ENCODE measurements around the gene CLMP. TPM values are rescaled to one million over a fixed set of nuclear protein-coding genes. Genes with fewer than 3 reads are reported as not detected.

Gene CLMP
- total RNA-seq, 4 donors from 2014 or later, result 23.6 to 49.4 (median 38.0) TPM

DNA sequence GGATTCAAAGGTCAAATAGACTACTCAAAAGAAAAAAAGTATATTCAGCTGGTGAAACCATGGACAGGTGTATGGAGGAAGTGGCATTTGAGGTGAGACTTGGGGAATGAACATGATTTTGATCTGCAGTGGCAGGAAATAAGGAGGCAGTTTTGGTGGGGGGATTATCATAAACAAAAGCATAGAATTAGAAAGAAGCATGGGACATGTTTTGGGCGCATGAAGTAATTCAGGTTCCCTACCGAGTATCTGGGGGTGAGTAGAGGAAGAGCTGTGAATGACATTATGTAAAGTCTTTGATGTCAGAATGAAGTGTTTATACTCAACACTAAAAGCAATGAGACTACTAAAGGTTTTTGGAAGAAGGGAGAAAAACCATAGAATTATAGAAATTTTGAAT lies 3.1 kb downstream of the CLMP start:
- Histone ChIP-seq H3K4me3 (peak overlapping the region in 1 of 4 donors; percentile 51), H3K9me3 (no peaks in the 10 kb centered on the region), H3K27me3 (peaks cover 54% of the 10 kb centered on the region), H3K4me1 (peaks cover 1 to 29% (median 12%) of the 10 kb centered on the region in 4 donors), H3K27ac (peak overlapping the region; percentile 83 to 93 (median 86)), H3K36me3 (no peaks in the 10 kb centered on the region)
- in situ Hi-C loops (cut with MboI; ENCODE audit: low pct_ligation_motif_present in 1 of 4, low pct_unique_long_range_greater_than_20kb in 1 of 4, low sequenced_read_pairs in 3 of 4) (no loop called here), intact Hi-C loops (cut with DNase I; ENCODE audit: low total_unique reads) (no loop called here)
- DNase-seq, result no peak
- 75 to 82% methylated on average over 2 of the region's 2 CpGs for WGBS, 2 donors (ENCODE audit: low coverage in 1 of 2)
- TF ChIP-seq CTCF (IDR thresholded peaks at IDR 0.05) (no peak), POLR2AphosphoS5 (IDR thresholded peaks at IDR 0.05) (no peak), POLR2A (IDR thresholded peaks at IDR 0.05) (no peak)

GRCh38 chr11:123190518-123190917 lies 4.5 kb downstream of the CLMP start:
- H3K27ac ChIP-seq, result peak overlapping the region in 3 of 4 donors; percentile 65 to 93 (median 87)
- H3K9me3 ChIP-seq, result no peaks in the 10 kb centered on the region
- WGBS, 2 donors (ENCODE audit: low coverage in 1 of 2), result 69 to 74% methylated on average over 3 of the region's 3 CpGs
- no peak for DNase-seq
- H3K27me3 ChIP-seq, result peaks cover 40% of the 10 kb centered on the region
- TF ChIP-seq POLR2A (IDR thresholded peaks at IDR 0.05), result no peak
- TF ChIP-seq POLR2AphosphoS5 (IDR thresholded peaks at IDR 0.05), result no peak
- TF ChIP-seq CTCF (IDR thresholded peaks at IDR 0.05), result no peak
- no peak for TF ChIP-seq EP300 (IDR thresholded peaks at IDR 0.05; ENCODE audit: low read depth)
- H3K4me3 ChIP-seq, result no peak overlapping the region
- in situ Hi-C loops (cut with MboI; ENCODE audit: low pct_ligation_motif_present in 1 of 4, low pct_unique_long_range_greater_than_20kb in 1 of 4, low sequenced_read_pairs in 3 of 4) (no loop called here), intact Hi-C loops (cut with DNase I; ENCODE audit: low total_unique reads) (no loop called here)
- H3K4me1 ChIP-seq, result peaks cover 4 to 19% (median 6%) of the 10 kb centered on the region in 4 donors
- H3K36me3 ChIP-seq, result no peaks in the 10 kb centered on the region

DNA sequence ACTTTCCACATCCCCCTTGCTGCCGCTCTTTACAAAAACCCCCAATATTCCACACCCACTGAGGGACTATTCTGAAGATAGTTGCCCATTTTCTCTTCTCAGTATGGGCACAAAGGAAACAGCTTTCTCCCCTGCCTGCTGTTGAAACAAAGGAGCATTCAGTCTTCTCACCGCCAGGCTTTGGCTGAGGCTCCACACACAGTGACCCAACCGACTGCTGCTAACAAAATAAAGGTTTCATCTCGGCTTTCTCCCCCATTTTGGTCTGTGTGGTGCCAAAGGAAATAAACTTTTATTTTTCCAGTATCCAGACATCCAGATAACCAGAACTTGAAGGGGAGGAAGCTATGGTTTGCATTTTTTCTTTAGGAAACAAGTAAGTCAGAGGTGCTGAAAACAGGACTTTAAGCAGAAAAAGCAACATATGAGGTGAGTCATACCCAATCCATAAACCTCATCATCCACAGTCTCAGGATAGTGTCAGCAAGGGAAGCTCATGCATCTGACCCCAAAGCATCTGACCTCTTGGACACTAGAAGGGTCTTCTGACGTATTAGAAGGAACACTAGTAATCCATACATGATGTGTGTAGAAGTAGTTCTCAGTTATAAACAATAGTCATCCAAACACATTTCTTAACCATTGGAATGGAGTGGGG lies 6.4 kb downstream of the CLMP start:
- Histone ChIP-seq H3K4me1 (peaks cover 0 to 22% (median 3%) of the 10 kb centered on the region in 4 donors), H3K27ac (peak overlapping the region; percentile 64 to 93 (median 76)), H3K36me3 (no peaks in the 10 kb centered on the region), H3K27me3 (peaks cover 21% of the 10 kb centered on the region), H3K9me3 (no peaks in the 10 kb centered on the region), H3K4me3 (no peak overlapping the region)
- no peak for DNase-seq
- peak in 1 of 5 experiments; percentile 19 for TF ChIP-seq CTCF (IDR thresholded peaks at IDR 0.05)
- no peak for TF ChIP-seq POLR2A (IDR thresholded peaks at IDR 0.05)
- intact Hi-C loops (cut with DNase I; ENCODE audit: low total_unique reads), result no loop called here
- in situ Hi-C loops (cut with MboI; ENCODE audit: low pct_ligation_motif_present in 1 of 4, low pct_unique_long_range_greater_than_20kb in 1 of 4, low sequenced_read_pairs in 3 of 4), result no loop called here
- 8 to 21% methylated on average over 2 to 5 of the region's 5 CpGs for WGBS, 2 donors (ENCODE audit: low coverage in 1 of 2)

DNA sequence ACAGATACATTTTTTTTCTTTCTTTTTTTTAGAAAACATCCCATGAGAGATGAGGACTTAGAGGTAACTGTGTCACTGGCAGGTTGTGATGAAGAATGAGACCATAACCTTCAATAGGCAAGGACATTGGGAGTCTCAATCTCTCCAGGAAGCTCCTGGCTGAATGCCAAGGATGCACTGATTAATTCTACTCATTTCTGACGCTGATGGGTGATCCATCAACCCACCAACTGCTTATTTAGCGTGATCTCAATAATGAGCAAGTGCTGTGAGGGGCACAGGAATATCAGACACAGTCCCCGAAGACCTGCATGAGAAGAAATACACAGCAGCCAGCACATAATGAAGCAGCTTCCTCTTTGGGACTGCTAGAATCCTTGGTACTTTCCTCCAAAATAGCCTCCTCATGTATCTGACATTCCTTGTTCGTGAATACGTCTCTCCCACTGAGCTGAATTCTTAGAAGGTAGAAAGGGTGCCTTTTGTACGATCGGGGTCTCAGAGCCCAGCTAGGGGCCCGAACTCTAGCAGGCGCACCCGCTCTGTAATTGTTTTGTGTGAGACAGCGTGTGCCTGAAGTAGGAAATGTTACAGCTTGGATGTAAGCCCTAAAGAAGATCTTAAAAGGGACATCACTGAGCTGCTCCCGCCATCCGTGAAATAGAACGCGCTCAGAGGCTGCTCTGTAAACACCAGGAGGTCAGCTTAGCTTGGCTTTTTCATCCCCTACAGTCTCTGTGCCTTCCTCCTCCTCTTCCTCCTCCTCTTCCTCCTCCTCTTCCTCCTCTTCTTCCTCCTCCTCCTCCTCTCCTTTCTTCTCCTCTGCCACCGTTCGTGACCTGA lies 7.2 kb downstream of the CLMP start:
- Histone ChIP-seq H3K27me3 (peaks cover 15% of the 10 kb centered on the region), H3K27ac (peak overlapping the region; percentile 64 to 93 (median 76)), H3K4me1 (peaks cover 0 to 22% (median 3%) of the 10 kb centered on the region in 4 donors), H3K4me3 (no peak overlapping the region), H3K9me3 (no peaks in the 10 kb centered on the region), H3K36me3 (no peaks in the 10 kb centered on the region)
- in situ Hi-C loops (cut with MboI; ENCODE audit: low pct_ligation_motif_present in 1 of 4, low pct_unique_long_range_greater_than_20kb in 1 of 4, low sequenced_read_pairs in 3 of 4), result no loop called here
- intact Hi-C loops (cut with DNase I; ENCODE audit: low total_unique reads), result no loop called here
- 17 to 38% methylated on average over 5 to 17 of the region's 17 CpGs for WGBS, 2 donors (ENCODE audit: low coverage in 1 of 2)
- no peak for DNase-seq
- TF ChIP-seq CTCF (IDR thresholded peaks at IDR 0.05) (no peak), POLR2AphosphoS5 (IDR thresholded peaks at IDR 0.05) (no peak), POLR2A (IDR thresholded peaks at IDR 0.05) (no peak), EP300 (IDR thresholded peaks at IDR 0.05; ENCODE audit: low read depth) (no peak)

All from transverse colon (tissue), 4 donors.